ENCODE measurements around the gene STON2. TPM values are rescaled to one million over a fixed set of nuclear protein-coding genes. Genes with fewer than 3 reads are reported as not detected.
"Not testable (repeated sequence)": the region's sequence is repeated elsewhere in the genome, so short reads cannot be mapped to it uniquely, and the experiment has no call there.

Gene STON2
- total RNA-seq, 8 experiments from 2014 or later = 26.6 to 64.1 (median 42.2) TPM

DNA sequence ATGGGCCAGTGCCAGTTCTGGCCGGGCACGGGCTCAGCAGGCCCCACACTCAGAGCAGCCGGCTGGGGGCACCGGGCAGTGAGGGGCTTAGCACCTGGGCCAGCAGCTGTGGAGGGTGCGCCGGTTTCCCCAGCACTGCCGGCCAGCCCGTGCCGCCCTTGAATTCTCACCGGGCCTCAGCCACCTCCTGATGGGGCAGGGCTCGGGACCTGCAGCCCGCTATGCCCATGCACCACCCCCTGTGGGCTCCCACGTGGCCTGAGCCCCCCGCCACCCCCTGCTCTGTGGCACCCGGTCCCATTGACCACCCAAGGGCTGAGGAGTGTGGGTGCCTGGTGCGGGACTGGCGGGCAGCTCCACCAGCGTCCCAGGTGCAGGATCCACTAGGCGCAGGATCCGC is 164.0 kb downstream of the STON2 start:
- no peak overlapping the region for H3K4me3 ChIP-seq
- H3K4me1 ChIP-seq (replicated peaks in 1 of 2) = peaks cover 3 to 11% of the 10 kb centered on the region in 2 donors
- 94 to 100% (median 100%) methylated on average over 2 to 6 of the region's 20 CpGs; no CpG with 5 or more reads in 7 of the 10 experiments for WGBS, 10 experiments
- no peak overlapping the region for H3K27ac ChIP-seq
- in situ Hi-C loops (cut with MboI; ENCODE audit: low pct_unique_long_range_greater_than_20kb in 2 of 9, low sequenced_read_pairs in 9 of 9, unreplicated experiment in 9 of 9) = no loop called here
- ATAC-seq (replicated peaks in 6 of 8) = no peak

DNA sequence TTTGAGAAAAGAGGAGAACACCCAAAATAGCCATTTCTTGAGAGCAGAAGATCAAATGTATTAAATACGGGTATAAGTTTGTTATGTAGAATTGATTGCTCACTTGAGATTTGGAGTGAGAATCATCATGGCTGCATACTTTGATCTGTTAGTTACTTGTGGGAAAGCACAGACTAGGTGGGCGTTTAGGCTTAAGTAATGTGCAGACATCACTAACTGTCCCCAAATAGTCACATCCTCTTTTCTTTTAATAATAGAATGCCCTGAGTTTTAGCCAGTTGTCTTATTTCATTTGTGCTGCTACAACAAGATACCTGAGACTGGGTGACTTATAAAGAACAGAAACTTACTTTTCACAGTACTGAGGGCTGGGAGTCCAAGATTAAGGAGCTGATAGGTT is 165.0 kb downstream of the STON2 start:
- in situ Hi-C loops (cut with MboI; ENCODE audit: low pct_unique_long_range_greater_than_20kb in 2 of 9, low sequenced_read_pairs in 9 of 9, unreplicated experiment in 9 of 9) = no loop called here
- ATAC-seq (replicated peaks in 6 of 8) = no peak

DNA sequence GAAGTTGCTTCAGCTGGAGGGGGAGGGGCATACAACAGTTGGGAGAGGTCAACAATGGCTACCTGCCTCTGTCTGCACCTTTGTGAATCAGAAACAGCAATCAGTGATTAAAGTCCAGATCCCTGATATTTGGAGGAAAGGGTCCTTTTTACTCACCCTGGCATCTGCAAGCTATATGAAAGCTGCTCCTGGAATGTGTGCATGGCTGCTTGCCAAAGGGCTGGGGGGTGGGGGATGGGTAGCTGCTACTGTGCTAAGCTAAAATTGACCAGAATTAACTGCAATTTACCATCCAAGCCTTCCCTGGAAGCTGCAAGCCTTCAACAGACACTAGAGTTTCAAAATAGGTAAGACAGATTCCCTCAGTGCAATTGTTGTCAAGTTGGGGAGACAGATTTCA is 165.8 kb downstream of the STON2 start:
- no peak overlapping the region for H3K27ac ChIP-seq
- ATAC-seq (replicated peaks in 6 of 8) = peak in 3 of 8 experiments; percentile 51 to 69 (median 57)
- H3K4me3 ChIP-seq = no peak overlapping the region
- in situ Hi-C loops (cut with MboI; ENCODE audit: low pct_unique_long_range_greater_than_20kb in 2 of 9, low sequenced_read_pairs in 9 of 9, unreplicated experiment in 9 of 9) = no loop called here
- H3K4me1 ChIP-seq (replicated peaks in 1 of 2) = peaks cover 3 to 11% of the 10 kb centered on the region in 2 donors

More for the DNA sequence above, 165.0 kb downstream of the STON2 start:
- no peak overlapping the region for H3K4me3 ChIP-seq
- H3K27ac ChIP-seq = no peak overlapping the region
- H3K4me1 ChIP-seq (replicated peaks in 1 of 2) = peaks cover 3 to 11% of the 10 kb centered on the region in 2 donors
- WGBS, 10 experiments = 17 to 100% (median 81%) methylated on average over 1 to 2 of the region's 2 CpGs

DNA sequence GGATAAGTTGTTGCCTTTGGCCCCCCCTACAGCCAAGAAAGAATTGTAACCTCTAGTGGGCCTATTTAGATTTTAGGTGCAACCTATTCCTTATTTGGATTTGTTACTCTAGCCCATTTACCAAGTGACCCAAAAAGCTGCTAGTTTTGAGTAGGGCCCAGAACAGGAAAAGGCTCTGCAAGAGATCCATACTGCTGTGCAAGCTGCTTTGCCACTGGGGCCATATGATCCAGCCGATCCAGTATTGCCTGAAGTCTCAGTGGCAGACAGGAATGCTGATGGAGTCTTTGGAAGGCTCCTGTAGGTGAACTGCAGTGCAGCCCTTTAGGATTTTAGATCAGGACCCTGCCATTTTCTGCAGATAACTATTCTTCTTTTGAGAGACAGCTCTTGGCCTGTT is 166.5 kb downstream of the STON2 start:
- 60 to 100% (median 80%) methylated on average over 1 of the region's 1 CpG; no CpG with 5 or more reads in 5 of the 10 experiments for WGBS, 10 experiments

DNA sequence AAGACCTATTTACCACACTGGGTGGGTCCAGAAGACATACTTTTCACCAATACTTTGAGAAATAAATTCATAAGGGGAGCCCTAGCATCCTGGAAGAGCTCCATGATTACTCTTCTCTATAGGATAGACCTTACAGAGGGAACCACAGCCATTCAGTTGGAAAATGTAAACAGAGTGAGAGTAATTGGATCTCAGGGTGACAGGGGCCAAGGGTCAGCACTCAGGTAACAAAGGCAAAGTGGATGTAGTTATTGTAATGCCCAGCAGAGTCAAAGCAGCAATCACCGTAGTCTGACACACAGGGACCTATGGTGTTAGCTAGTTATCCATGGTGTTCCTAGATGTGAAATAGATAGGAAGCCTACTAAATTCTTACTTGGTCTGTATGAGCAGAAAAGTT is 168.6 kb downstream of the STON2 start:
- in situ Hi-C loops (cut with MboI; ENCODE audit: low pct_unique_long_range_greater_than_20kb in 2 of 9, low sequenced_read_pairs in 9 of 9, unreplicated experiment in 9 of 9) = no loop called here
- 29 to 80% (median 63%) methylated on average over 1 of the region's 1 CpG; no CpG with 5 or more reads in 7 of the 10 experiments for WGBS, 10 experiments
- ATAC-seq (replicated peaks in 6 of 8) = no peak
- Histone ChIP-seq H3K4me3 (no peak overlapping the region), H3K4me1 (replicated peaks in 1 of 2) (peaks cover 3 to 11% of the 10 kb centered on the region in 2 donors), H3K27ac (no peak overlapping the region)

More for the DNA sequence above, 166.5 kb downstream of the STON2 start:
- Histone ChIP-seq H3K4me3 (no peak overlapping the region), H3K4me1 (replicated peaks in 1 of 2) (peaks cover 3 to 11% of the 10 kb centered on the region in 2 donors), H3K27ac (no peak overlapping the region)
- in situ Hi-C loops (cut with MboI; ENCODE audit: low pct_unique_long_range_greater_than_20kb in 2 of 9, low sequenced_read_pairs in 9 of 9, unreplicated experiment in 9 of 9) = no loop called here
- no peak for ATAC-seq (replicated peaks in 6 of 8)

DNA sequence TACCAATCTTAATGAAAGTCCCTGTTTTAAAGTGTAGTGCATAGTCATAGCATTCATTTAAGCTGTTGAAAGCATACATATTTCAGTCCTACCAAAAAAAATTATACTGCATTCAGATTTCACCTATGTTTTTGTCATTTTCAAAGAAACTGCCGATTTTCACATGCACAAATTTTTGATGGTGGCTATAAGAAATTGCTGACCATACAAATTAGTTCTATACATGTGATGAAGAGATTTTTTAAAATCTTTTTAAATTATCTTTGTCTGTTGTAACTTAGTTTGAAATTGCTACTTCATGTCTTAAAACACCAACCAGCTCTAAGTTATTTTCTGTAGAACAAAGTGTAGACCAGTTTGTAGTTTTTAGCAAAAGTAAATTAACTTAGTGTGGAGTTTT is 175.9 kb downstream of the STON2 start:
- Histone ChIP-seq H3K27ac (no peak overlapping the region), H3K4me3 (no peak overlapping the region), H3K4me1 (replicated peaks in 1 of 2) (peaks cover 9 to 11% of the 10 kb centered on the region in 2 donors)
- WGBS, 10 experiments = 25 to 100% (median 94%) methylated on average over 1 of the region's 1 CpG
- in situ Hi-C loops (cut with MboI; ENCODE audit: low pct_unique_long_range_greater_than_20kb in 2 of 9, low sequenced_read_pairs in 9 of 9, unreplicated experiment in 9 of 9) = no loop called here
- no peak for ATAC-seq (replicated peaks in 6 of 8)

DNA sequence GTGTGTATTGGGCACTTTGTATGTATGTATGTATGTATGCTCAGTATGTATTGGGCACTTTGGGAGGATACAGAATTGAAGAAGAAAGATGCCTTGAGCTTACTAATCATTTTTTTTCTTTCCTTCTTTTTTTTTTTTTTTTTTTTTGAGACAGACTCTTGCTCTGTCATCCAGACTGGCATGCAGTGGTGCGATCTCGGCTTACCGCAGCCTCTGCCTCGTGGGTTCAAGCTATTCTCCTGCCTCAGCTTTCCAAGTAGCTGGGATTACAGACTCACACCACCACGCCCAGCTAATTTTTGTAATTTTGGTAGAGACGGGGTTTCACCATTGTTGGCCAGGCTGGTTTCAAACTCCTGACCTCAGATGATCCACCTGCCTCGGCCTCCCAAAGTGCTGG is 176.3 kb downstream of the STON2 start:
- H3K27ac ChIP-seq; ATAC-seq (replicated peaks in 6 of 8); in situ Hi-C loops (cut with MboI; ENCODE audit: low pct_unique_long_range_greater_than_20kb in 2 of 9, low sequenced_read_pairs in 9 of 9, unreplicated experiment in 9 of 9); H3K4me3 ChIP-seq: not testable (repeated sequence)
- peaks cover 9 to 11% of the 10 kb centered on the region in 2 donors for H3K4me1 ChIP-seq (replicated peaks in 1 of 2)
- 78 to 100% (median 83%) methylated on average over 1 to 5 of the region's 7 CpGs; no CpG with 5 or more reads in 3 of the 10 experiments for WGBS, 10 experiments

DNA sequence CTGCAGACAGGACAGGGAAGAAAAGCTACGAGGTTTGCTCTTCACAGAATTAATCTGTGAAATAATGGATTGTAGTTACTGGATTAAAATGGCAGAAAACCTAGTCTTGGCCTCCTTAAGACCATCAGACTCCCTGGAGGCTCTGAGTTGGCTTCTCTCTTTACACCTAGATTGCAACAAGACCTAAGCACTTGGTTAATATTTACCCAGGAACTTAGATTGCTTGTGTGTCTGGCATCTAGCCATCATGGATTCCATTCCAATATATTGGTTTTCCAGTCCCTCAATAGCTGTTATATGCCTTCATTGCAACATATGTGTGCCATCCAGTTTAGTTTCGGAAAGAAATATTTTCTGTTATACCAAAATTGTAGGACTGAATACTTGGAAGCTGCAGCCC is 177.4 kb downstream of the STON2 start:
- no peak for ATAC-seq (replicated peaks in 6 of 8)
- Histone ChIP-seq H3K27ac (no peak overlapping the region), H3K4me3 (no peak overlapping the region), H3K4me1 (replicated peaks in 1 of 2) (peaks cover 12 to 14% of the 10 kb centered on the region in 2 donors)
- WGBS, 10 experiments = 79 to 100% (median 91%) methylated on average over 1 to 2 of the region's 2 CpGs; no CpG with 5 or more reads in 2 of the 10 experiments
- in situ Hi-C loops (cut with MboI; ENCODE audit: low pct_unique_long_range_greater_than_20kb in 2 of 9, low sequenced_read_pairs in 9 of 9, unreplicated experiment in 9 of 9) = no loop called here

DNA sequence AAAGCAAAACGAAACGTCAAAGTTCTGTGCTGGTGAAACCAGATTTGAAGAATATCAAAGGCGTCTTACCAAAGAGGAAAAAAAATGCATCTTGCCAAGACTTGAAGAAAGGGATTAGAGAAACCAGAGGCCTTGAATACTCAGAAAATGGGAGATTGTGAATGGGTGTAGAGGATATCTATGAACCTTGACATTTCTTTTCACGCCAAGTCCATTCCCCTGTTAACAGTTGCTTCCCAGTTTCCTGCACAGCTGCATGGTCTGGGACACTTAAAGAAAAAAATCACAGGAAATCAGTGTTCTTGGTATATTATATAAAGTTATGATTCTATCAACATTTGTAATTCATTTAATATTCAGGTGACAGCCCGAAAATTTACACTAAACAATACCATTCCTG is 178.0 kb downstream of the STON2 start:
- Histone ChIP-seq H3K4me1 (replicated peaks in 1 of 2) (peaks cover 12 to 14% of the 10 kb centered on the region in 2 donors), H3K27ac (peak overlapping the region; percentile 98 to 99), H3K4me3 (peak overlapping the region in 4 of 5 donors; percentile 47 to 71 (median 52))
- 54 to 100% (median 77%) methylated on average over 1 to 5 of the region's 5 CpGs for WGBS, 10 experiments
- ATAC-seq (replicated peaks in 6 of 8) = no peak
- in situ Hi-C loops (cut with MboI; ENCODE audit: low pct_unique_long_range_greater_than_20kb in 2 of 9, low sequenced_read_pairs in 9 of 9, unreplicated experiment in 9 of 9) = no loop called here

DNA sequence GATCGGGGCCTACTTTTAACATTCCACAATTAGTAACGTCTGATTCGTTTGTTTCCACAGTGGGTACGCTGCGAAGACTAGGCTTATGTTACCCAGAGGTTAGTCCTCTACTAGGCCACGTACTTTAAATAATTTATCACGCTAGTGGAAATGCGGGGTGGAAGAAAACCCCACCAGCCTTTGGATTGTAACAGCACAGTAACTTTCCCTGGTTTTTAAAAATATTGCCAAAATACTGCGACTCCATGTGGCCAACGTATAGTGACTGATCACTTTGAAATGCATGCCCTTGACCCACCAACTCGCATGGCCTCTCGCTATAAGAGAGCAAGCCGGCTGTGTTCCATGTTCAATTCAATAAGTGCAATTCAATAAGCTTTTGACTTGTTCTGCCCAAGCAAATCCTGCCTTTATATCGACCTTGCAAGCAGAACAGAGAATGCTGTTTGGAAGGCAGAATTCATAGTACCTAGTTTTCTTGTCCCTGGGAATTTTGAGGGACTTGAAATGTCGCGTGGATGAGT is 178.5 kb downstream of the STON2 start:
- WGBS, 10 experiments = 0 to 62% (median 31%) methylated on average over 2 to 13 of the region's 16 CpGs; no CpG with 5 or more reads in 1 of the 10 experiments
- Histone ChIP-seq H3K4me3 (peak overlapping the region; percentile 47 to 71 (median 54)), H3K27ac (peak overlapping the region; percentile 98 to 99), H3K4me1 (replicated peaks in 1 of 2) (peaks cover 12 to 14% of the 10 kb centered on the region in 2 donors)
- ATAC-seq (replicated peaks in 6 of 8) = no peak
- in situ Hi-C loops (cut with MboI; ENCODE audit: low pct_unique_long_range_greater_than_20kb in 2 of 9, low sequenced_read_pairs in 9 of 9, unreplicated experiment in 9 of 9) = no loop called here

DNA sequence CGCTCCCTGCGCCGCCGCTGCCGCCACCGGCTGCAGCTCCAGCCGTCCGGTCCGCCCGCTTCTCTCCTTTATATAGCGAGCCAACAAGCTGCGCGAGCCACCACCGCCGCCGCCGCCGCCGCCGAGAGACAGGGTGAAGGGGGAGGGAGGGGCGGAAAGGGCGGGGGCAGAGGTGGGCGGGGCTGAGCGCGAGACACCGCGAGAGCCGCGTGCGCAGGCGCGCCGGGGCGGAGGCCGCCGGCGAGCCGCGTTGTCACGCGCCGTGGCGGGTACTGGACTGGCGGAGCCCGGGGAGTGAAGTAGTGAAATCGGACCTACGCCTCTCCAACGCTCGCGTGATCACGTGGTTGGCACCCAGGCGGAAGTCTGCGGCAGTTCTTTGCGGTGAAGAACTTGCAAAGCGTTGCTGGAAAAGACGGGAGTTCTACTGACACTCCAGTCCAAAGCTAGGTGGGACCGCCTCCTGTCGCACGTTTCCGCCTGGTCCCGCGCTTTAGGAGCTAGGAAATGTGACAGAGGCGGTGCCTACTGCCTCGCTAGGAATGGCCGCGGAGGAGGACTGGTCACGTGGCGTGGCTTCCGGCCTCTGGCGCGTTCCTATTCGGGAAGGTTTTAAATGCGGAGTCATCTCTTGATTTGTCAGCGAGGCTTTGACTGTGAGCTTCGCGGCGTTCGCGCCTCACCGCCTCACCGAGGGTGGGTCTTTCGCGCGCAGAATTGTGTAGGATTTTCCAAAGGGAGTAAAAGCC is 179.1 kb downstream of the STON2 start, which contains the start of gene GTF2A1:
GTF2A1 (minus strand) TSS at position 130 of the 749 bp plus-strand sequence. CDS start 441 bp downstream, outside the sequence.
- H3K4me3 ChIP-seq = peak within 1 kb of the TSS; percentile 47 to 71 (median 54)
- in situ Hi-C loops (cut with MboI; ENCODE audit: low pct_unique_long_range_greater_than_20kb in 2 of 9, low sequenced_read_pairs in 9 of 9, unreplicated experiment in 9 of 9) = no loop called here
- peak; percentile 73 to 86 (median 82) for ATAC-seq (replicated peaks in 6 of 8)
- H3K4me1 ChIP-seq (replicated peaks in 1 of 2) = peaks cover 12 to 14% of the 10 kb centered on the region in 2 donors
- peak within 1 kb of the TSS; percentile 98 to 99 for H3K27ac ChIP-seq
- 0 to 2% (median 0%) methylated on average over 1 to 24 of the region's 84 CpGs; no CpG with 5 or more reads in 1 of the 10 experiments for WGBS, 10 experiments

DNA sequence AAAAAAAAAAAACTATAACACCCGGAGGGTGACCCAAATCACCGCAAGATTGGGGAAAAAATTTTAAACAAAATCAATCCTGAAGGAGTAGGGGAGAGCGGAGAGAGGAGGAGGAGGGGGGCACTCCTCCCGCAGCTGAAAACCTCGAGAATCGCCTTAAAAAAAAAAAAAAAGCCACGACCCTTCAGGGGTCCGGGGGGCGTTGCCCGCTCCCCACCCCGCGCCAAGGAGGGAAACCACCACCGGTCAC is 179.6 kb downstream of the STON2 start:
- peak overlapping the region; percentile 89 to 96 for H3K27ac ChIP-seq
- 0 to 5% (median 0%) methylated on average over 1 to 12 of the region's 13 CpGs; no CpG with 5 or more reads in 3 of the 10 experiments for WGBS, 10 experiments
- peaks cover 12 to 14% of the 10 kb centered on the region in 2 donors for H3K4me1 ChIP-seq (replicated peaks in 1 of 2)
- ATAC-seq (replicated peaks in 6 of 8) = no peak
- in situ Hi-C loops (cut with MboI; ENCODE audit: low pct_unique_long_range_greater_than_20kb in 2 of 9, low sequenced_read_pairs in 9 of 9, unreplicated experiment in 9 of 9) = no loop called here
- H3K4me3 ChIP-seq = peak overlapping the region; percentile 47 to 71 (median 54)

DNA sequence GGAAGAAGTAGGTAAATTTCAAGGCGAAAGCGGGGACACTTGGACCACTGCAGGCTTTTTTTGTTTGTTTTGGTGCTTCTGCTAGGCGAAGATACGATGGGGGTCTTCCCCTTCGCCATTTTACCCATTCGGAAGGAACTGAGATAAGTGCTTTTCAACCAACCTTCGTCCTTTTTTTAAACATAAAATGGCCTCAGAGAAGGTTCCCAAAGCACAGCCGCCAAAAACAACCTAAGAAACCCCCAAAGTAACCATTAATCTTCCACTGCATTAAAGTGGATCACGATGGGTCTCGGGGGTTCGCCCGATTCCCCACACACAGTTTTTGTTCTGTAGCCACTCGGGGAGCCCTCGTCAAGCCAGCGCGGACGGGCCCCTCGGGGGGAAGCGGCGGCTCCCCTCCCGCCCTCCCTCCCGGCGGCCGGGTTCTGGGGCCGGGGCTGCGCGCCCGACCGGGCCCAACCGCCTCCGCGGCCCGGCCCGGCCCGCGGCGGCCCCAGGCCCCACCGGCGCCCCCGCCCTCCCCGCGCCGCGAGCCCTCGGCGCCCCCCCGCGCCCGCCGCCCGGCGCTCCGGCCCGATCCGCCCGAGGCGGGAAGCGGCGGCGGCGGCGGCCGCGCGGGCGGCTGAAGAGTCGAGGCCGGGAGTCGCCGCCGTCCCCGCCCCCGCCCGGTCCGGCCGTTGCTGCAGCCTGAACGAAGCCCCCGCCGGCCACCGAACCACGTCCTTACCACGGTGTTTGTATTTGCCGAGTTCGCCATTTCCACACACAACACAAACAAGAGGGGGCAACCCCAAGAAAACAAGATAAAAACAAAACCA is 180.2 kb downstream of the STON2 start:
- in situ Hi-C loops (cut with MboI; ENCODE audit: low pct_unique_long_range_greater_than_20kb in 2 of 9, low sequenced_read_pairs in 9 of 9, unreplicated experiment in 9 of 9) = no loop called here
- H3K27ac ChIP-seq = peak overlapping the region; percentile 89 to 96
- WGBS, 10 experiments = 0 to 4% (median 0%) methylated on average over 4 to 10 of the region's 84 CpGs; no CpG with 5 or more reads in 4 of the 10 experiments
- peak in 7 of 8 experiments; percentile 0 to 8 (median 1) for ATAC-seq (replicated peaks in 6 of 8)
- H3K4me1 ChIP-seq (replicated peaks in 1 of 2) = peaks cover 12 to 14% of the 10 kb centered on the region in 2 donors
- H3K4me3 ChIP-seq = peak overlapping the region; percentile 47 to 71 (median 54)

Measured in motor neuron (in vitro differentiated cells).